Skin epidermis (tissue), 12 donors: ENCODE measurements around the gene FOXJ2.
A peak's percentile ranks its signal among the peaks of the same experiment; 100 is the strongest.
"Not testable (repeated sequence)": the region's sequence is repeated elsewhere in the genome, so short reads cannot be mapped to it uniquely, and the experiment has no call there.

Experiments used
- H3K27ac ChIP-seq, 21 experiments: fragments of 200-600 bp; sonication (generic) in 11 of 21; one replicate each; pipeline ENCODE4 v1.5.0; 2020; ENCODE audit warnings: mild to moderate bottlenecking in 3 of 21, inconsistent platforms in 2 of 21, moderate library complexity in 2 of 21
- H3K4me3 ChIP-seq, 7 experiments: fragments of 200-600 bp; sonication (generic) in 2 of 7; one replicate each; pipeline ENCODE4 v1.5.0; 2020; ENCODE audit warnings: inconsistent platforms in 2 of 7, mild to moderate bottlenecking in 2 of 7, moderate library complexity in 1 of 7

Gene FOXJ2

GRCh38 chr12:8032242-8033152, at the start of gene FOXJ2:
Gene FOXJ2, plus strand, starts transcription at chr12:8032716. Its CDS starts 7,117 bp downstream, at chr12:8039833.
- H3K27ac ChIP-seq: peak within 1 kb of the TSS; percentile 85 to 99 (median 96)
- H3K4me3 ChIP-seq: peak within 1 kb of the TSS; percentile 66 to 95 (median 89)

DNA sequence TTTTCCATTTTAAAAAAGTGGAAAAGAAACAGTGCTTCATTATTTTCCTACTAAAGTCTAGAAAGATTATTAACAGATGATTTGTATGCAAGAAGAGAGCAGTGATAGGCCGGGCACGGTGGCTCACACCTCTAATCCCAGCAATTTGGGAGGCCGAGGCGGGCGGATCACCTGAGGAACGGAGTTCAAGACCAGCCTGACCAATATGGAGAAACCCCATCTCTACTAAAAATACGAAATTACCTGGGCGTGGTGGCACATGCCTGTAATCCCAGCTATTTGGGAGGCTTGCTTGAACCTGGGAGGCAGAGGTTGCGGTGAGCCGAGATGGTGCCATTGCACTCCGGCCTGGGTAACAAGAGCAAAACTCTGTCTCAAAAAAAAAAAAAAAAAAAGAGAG, 49.5 kb upstream of the FOXJ2 start:
- not testable (repeated sequence) for H3K4me3 ChIP-seq, H3K27ac ChIP-seq

DNA sequence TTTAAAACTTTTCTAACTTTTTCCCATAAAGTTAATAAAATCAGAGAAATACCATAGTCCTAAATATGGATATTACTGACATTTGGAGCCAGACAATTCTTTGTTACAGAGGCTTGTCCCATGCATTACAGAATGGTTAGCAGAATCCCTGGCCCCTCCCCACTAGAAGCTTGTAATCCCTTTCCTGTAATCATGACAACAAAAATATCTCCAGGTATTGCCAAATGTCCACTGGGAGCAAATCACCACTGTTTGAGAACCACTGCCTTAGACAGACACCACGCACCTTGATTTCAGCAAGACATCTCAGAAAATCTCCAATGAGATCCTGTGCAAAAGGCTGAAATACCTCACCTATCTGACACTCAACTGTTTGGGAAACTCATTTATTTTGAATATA, 49.1 kb upstream of the FOXJ2 start:
- not testable (repeated sequence) for H3K4me3 ChIP-seq, H3K27ac ChIP-seq

DNA sequence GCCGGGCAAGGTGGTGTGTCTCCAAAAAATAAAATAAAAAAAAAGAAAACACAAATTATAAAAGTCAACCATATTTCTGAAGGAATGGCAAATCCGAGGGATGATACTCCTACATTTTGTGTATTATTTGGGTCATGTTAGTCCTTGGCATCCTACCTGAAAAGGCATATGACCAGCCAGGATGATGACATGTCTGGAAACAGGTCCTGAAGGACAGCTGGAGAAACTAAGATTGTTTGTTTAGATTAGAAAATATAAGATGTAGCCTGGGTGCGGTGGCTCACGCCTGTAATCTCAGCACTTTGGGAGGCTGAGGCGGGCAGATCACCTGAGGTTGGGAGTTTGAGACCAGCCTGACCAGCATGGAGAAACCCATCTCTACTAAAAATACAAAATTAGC, 47.6 kb upstream of the FOXJ2 start:
- no peak overlapping the region for H3K4me3 ChIP-seq
- no peak overlapping the region for H3K27ac ChIP-seq

- H3K4me3 ChIP-seq: no peak overlapping the region
Measured at GRCh38 chr12:7985802-7986418, 46.6 kb upstream of the FOXJ2 start.

DNA sequence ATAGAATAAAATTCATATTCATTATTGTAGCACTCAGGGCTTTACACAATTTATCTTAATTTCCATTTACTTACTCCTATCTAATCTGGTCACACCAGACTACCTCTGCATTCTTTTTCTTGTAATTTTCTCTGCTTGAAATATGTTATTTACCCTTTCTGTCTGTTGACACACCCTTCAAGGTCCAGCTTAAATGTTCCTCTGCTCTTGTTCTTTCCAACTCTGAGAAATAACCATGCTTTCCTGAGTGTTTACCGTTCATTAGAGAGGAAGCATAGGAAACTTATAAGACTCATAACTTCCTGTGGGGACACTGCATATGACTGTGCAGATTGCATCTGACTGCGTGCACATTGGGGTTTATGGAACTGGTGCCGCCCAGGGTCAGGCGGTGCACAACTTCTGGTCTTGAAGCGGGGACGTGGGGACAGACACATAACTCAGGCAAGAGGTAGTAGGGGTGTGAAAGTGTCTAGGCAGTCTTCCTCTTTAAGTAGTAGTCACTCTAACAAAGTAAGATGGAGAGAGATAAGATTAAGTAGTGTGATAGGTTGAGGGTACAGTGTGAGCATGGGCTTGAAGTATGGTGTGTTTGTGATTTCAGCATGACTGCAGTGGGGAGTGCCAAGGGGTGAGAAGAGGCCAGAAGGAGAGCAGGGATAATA, 42.6 kb upstream of the FOXJ2 start:
- H3K4me3 ChIP-seq: no peak overlapping the region
- H3K27ac ChIP-seq: peak overlapping the region in 13 of 21 experiments; percentile 11 to 79 (median 49)

More at GRCh38 chr12:7985802-7986418, 46.6 kb upstream of the FOXJ2 start:
- no peak overlapping the region for H3K27ac ChIP-seq

- Histone ChIP-seq H3K27ac (peak overlapping the region in 2 of 21 experiments; percentile 23 to 79), H3K4me3 (no peak overlapping the region)
Measured at GRCh38 chr12:7991535-7991934, 41.0 kb upstream of the FOXJ2 start.

DNA sequence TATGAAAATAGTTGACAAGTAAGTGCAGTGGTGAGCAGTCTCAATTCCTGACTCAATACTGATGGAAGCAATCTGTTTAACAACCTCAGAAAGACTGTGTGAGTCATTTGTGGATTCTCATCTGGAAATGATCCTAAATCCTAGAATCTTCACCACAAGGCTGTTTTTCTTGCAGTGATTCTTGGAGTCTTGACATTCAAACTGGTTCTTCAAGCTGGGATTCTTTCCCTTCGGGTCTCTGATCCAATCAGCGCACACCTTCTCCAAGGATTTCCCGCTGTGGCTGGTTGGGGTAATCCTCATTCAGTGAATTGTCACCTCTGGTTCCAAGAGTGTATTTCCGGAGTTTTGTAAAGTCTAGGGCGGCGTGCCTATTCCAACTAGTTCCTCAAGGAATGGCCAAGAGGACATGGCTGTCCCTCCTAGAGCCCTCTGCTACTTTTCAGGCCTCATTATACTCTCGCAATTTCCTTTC, 37.7 kb upstream of the FOXJ2 start:
- peak overlapping the region in 18 of 21 experiments; percentile 14 to 76 (median 61) for H3K27ac ChIP-seq
- no peak overlapping the region for H3K4me3 ChIP-seq

DNA sequence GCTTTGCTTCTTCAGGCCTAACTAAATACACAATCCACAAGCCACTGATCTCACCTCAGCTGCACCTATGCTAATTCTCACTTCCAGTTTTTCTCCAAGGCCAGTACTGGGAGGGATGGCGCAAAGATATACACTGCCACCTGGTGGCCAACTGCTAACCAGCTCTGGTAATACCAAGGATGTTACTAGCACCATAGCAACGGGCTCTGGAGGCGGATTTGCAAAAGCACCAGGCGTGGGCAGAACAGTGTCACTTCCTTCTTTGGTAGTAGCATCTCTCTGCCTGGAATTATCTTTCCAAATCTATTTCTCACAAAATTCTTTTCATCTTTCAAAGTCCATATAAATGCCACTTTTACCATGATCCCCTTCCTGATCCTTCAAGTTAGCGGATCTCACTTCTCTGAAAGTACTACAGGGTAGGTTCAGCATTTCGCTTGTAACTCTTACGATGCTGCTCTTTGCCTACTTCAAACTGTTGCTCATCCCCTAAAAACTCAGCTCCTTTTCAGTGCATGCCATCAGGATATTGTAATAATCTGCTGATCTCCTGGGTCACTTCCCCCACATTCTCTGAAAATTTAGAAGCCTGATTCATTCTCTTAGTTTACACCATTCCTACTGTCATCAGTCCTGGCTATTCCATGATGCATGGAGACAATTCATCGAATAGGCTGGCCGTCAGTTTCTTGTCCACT, 37.1 kb upstream of the FOXJ2 start:
- Histone ChIP-seq H3K27ac (peak overlapping the region in 18 of 21 experiments; percentile 34 to 76 (median 61)), H3K4me3 (no peak overlapping the region)

- H3K27ac ChIP-seq, H3K4me3 ChIP-seq: not testable (repeated sequence)
Measured at GRCh38 chr12:8000827-8001226, 31.7 kb upstream of the FOXJ2 start.

DNA sequence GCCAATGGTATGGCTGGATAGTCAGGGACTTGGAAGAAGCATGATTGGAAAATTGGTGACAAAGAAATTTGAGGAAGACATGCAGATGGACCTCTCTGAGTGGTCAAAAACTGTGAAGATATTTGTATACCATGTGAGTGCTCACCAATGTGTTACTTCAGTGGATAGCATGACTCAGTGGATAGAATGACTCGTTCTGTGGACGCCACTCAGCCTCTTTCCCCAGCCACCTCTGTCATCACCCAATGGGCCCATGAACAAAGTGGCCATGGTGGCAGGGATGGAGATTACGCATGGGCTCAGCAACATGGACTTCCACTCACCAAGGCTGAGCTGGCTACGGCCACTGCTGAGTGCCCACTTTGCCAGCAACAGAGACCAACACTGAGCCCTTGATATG, 31.0 kb upstream of the FOXJ2 start:
- not testable (repeated sequence) for H3K27ac ChIP-seq, H3K4me3 ChIP-seq

GRCh38 chr12:8004897-8005296, 27.6 kb upstream of the FOXJ2 start:
- H3K27ac ChIP-seq, H3K4me3 ChIP-seq: not testable (repeated sequence)

DNA sequence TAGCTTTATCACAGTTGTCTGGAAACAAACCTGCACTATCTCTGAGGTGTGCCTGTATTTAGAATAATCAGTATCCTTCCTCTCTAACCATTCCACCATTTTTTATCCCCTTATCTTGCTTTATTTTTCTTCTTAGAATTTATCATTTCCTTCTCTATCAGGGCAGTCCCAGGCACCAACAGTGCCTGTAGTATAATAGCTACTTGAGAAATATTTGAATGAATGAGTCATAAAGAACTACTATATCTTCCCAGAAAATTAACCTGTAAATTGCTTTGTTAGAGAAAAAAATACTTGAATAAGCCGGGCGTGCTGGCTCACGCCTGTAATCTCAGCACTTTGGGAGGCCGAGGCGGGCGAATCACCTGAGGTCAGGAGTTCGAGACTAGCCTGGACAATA, 21.2 kb upstream of the FOXJ2 start:
- Histone ChIP-seq H3K27ac (no peak overlapping the region), H3K4me3 (no peak overlapping the region)

DNA sequence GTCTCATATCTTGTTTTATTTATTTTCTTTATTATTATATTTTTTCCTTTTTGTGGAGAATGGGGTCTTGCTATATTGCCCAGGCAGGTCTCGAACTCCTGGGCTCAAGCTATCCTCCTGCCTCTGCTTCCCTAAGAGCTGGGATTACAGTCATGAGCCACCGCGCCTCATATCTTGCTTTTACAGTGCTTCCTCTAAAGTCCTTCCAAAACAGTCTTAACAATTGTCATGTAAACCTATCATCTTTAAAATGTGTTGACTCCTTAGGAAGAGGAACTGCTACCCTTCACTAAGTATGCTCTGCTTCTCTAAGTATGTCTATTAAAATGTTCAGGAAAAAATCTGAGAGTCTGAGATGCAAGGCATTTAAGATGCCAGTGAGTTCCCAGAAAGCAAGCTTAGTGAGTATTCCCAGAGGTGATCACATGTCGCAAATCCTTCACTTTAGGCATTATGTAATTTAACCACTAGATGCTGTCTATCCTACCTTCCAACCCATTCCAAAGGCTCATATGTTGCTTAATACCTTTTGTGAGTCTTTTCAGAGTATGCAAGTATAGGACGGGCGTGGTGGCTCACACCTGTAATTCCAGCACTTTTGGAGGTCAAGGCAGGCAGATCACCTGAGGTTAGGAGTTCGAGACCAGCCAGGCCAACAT, 19.7 kb upstream of the FOXJ2 start:
- Histone ChIP-seq H3K4me3 (no peak overlapping the region), H3K27ac (no peak overlapping the region)

GRCh38 chr12:8014836-8015235, 17.7 kb upstream of the FOXJ2 start:
- H3K4me3 ChIP-seq: no peak overlapping the region

GRCh38 chr12:8018213-8018612, 14.3 kb upstream of the FOXJ2 start:
- H3K27ac ChIP-seq: not testable (repeated sequence)
- H3K4me3 ChIP-seq: peak overlapping the region in 1 of 7 experiments; percentile 25

More at GRCh38 chr12:8014836-8015235, 17.7 kb upstream of the FOXJ2 start:
- H3K27ac ChIP-seq: no peak overlapping the region

DNA sequence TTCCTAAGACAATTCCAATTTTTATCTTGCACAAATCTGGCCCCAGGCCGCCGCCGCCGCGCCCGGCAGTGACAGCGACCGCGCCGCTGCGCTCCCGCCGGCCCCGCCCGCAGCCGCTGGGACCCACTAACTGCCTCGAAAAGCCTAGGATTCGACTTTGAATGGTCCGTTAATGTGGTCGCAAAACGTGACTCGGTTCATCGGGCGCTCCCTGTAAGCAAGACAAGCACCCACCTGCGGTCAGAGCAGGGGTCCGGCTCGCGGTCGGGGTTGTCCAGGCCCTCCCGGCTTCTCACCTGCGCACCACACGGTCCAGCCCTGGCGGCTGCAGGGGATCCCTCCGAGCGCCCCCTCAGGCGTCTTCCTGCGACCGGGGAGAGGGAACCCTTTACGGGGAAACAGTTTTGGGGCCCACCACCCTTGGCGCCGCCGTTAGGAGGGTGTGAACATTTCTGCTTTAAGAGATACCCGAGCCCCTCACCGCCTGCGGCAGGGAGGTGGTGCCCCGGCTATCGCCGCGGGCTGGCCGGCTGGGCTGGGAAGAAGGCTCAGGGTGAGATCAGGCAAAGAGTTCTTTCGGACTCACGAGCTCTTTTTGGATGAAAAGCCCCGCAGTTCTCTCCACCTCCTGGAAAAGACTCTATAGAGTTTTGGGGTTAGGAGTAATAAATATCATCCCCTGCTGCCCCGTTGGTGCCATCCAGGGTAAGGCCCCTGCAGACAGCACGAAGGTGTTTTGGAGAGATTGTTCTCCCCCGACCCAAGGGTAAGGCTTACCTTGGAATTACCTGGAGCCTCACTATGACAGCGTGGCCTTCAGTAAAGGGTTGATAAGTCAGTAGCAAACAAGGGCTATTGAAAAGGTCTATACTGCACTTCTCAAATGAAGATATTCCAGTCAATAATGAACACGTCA, 13.6 kb upstream of the FOXJ2 start:
- no peak overlapping the region for H3K27ac ChIP-seq
- H3K4me3 ChIP-seq: peak overlapping the region in 5 of 7 experiments; percentile 12 to 25 (median 13)

DNA sequence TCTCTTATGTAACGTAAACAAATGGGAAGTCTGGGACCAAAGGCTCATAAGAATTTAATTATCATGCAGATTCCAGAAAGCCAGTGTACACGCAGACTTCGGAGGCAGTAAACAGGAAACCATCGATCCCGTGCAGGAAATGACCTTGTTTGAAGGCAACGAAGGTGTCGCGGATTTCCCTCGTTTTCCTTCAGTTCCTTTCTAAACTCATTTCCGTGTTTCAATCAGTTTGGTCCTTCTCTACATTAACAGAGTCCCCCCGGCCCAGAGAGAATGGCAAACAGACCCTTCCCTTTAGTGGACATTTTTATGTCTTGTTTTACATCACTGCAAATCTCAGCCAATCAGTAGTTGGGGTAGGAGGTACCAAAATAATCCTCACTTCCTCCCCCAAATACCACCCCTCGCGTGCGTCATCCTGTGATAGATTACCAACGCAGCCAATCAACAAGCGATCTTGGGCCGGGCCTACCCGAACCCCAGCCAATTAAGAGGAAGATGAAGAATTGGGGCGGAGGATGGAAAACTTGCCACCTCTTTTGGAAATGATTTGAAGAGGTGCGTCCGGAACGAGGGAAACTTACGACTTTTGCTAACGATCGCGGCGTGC, 6.1 kb upstream of the FOXJ2 start:
- Histone ChIP-seq H3K27ac (peak overlapping the region; percentile 96 to 100 (median 99)), H3K4me3 (peak overlapping the region; percentile 64 to 89 (median 68))
